Loucy (cell line): Measurements from ENCODE around the gene MAN1B1.

Experiments
- EZH2phosphoT487 ChIP-seq: fragments of 200-600 bp; IDR thresholded peaks from 2 replicates; pipeline ENCODE4 v1.6.1; 2018; ENCODE audit warnings: antibody characterized with exemption, mild to moderate bottlenecking, moderate library complexity, borderline replicate concordance
- TF ChIP-seq, protein P1 (sequence below): fragments of 200-600 bp; sonication (generic); conservative IDR thresholded peaks from 2 replicates; pipeline ENCODE4 v1.5.1; 2014; ENCODE audit warnings: mild to moderate bottlenecking, antibody characterized with exemption, low read length

DNA sequence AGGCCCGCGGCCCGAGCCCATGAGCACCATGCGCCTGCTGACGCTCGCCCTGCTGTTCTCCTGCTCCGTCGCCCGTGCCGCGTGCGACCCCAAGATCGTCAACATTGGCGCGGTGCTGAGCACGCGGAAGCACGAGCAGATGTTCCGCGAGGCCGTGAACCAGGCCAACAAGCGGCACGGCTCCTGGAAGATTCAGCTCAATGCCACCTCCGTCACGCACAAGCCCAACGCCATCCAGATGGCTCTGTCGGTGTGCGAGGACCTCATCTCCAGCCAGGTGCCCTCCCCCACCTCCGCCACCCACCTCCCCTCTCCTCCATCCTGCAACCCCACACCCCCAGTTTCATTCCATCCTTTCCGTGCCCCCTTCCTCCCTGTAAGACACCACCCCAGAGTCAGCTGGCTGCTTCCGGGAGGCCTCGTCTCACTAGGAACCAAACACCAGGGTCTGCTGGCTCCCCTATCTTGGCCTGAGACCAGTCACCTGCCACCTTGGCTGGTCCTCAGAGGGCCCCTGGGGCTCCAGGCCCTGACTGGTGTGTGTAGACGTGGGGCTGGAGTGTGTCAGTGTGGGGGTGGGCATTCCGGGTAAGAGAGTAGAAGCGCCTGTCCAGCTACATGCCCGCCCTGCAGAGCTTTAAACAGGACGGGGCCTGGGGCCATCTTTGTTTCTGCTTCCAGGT is 52.8 kb downstream of the MAN1B1 start:
- TF ChIP-seq, protein P1, sequence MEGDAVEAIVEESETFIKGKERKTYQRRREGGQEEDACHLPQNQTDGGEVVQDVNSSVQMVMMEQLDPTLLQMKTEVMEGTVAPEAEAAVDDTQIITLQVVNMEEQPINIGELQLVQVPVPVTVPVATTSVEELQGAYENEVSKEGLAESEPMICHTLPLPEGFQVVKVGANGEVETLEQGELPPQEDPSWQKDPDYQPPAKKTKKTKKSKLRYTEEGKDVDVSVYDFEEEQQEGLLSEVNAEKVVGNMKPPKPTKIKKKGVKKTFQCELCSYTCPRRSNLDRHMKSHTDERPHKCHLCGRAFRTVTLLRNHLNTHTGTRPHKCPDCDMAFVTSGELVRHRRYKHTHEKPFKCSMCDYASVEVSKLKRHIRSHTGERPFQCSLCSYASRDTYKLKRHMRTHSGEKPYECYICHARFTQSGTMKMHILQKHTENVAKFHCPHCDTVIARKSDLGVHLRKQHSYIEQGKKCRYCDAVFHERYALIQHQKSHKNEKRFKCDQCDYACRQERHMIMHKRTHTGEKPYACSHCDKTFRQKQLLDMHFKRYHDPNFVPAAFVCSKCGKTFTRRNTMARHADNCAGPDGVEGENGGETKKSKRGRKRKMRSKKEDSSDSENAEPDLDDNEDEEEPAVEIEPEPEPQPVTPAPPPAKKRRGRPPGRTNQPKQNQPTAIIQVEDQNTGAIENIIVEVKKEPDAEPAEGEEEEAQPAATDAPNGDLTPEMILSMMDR = no peak
- TF ChIP-seq EZH2phosphoT487 = no peak
